Astrocyte of the spinal cord (primary cell): ENCODE data around the gene KRT25.

ENCODE experiments used
- DNase-seq: peaks from one replicate; pipeline ENCODE4 v3.0.0; 2011; ENCODE audit warnings: low read depth, low spot score
- H3K4me3 ChIP-seq: 2 replicates; pipeline ENCODE4 v1.5.1; 2011; ENCODE audit warnings: low read depth, mild to moderate bottlenecking, low read length, moderate library complexity
- in situ Hi-C: cut with HindIII; loops from 2 replicates; pipeline ENCODE4 v1.10.0; 2017; ENCODE audit warnings: low sequenced_read_pairs
- TF ChIP-seq, protein P1 (sequence below): IDR thresholded peaks from 2 replicates; pipeline ENCODE4 v1.5.1; 2012; ENCODE audit warnings: low read depth, mild to moderate bottlenecking, low read length, inconsistent platforms

KRT25 gene

DNA sequence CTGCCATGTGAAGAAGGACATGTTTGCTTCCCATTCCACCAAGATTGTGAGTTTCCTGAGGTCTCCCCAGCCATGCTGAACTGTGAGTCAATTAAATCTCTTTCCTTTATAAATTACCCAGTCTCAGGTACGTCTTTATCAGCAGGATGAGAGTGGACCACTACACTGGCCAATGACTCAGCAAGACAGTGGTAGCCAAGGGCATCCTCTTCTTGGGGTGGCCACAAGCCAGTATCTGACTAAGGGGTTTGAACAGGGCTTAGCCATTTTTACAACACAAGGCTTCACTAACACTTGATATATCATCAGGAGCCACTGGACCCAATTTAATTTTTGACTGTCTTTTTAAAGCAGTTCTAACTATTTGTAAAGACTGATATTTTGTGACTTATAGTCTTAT, 30.5 kb downstream of the KRT25 start:
- H3K4me3 ChIP-seq: no peak overlapping the region
- DNase-seq: no peak
- TF ChIP-seq, protein P1, sequence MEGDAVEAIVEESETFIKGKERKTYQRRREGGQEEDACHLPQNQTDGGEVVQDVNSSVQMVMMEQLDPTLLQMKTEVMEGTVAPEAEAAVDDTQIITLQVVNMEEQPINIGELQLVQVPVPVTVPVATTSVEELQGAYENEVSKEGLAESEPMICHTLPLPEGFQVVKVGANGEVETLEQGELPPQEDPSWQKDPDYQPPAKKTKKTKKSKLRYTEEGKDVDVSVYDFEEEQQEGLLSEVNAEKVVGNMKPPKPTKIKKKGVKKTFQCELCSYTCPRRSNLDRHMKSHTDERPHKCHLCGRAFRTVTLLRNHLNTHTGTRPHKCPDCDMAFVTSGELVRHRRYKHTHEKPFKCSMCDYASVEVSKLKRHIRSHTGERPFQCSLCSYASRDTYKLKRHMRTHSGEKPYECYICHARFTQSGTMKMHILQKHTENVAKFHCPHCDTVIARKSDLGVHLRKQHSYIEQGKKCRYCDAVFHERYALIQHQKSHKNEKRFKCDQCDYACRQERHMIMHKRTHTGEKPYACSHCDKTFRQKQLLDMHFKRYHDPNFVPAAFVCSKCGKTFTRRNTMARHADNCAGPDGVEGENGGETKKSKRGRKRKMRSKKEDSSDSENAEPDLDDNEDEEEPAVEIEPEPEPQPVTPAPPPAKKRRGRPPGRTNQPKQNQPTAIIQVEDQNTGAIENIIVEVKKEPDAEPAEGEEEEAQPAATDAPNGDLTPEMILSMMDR: no peak
- in situ Hi-C loops: no loop called here

DNA sequence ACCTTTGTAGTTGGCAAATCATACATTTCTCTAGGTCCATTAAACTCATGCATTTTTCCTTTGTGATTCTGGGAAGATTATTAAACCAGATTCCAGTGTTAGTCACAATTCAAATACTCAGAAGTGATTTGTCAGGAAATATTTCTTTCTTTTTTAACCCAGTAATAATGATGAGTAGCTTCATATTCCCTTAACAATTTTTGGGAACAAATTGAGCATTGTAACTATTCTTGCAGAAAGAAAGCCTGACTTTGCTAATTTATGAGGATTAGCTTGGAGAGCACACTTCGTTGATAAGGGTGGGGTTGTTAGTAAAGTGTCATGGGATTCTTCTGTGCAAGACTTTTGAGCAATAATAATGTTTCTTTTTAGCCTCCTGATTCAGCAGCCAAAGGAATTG, 32.9 kb downstream of the KRT25 start:
- TF ChIP-seq, protein P1: no peak
- H3K4me3 ChIP-seq: no peak overlapping the region
- in situ Hi-C loops: no loop called here
- DNase-seq: no peak

DNA sequence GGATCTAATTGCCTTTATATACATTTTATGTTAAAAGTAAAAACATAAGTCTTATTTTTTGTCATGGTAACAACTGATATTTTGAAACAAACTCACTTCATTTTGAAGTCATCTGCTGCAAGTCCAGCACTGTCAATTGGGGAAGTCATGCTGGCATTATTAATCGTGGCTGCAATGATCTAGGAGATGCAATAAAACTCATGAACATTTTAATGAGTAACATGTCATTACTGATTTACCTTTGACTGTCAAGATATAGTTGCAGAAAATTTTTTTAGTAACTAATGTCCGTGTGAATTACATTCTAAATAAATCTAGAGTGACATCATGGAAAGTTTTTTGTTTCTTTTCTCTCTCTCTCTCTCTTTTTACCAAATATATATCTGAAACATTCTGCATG, 34.2 kb downstream of the KRT25 start:
- no peak for DNase-seq
- TF ChIP-seq, protein P1: no peak
- H3K4me3 ChIP-seq: no peak overlapping the region
- in situ Hi-C loops: no loop called here

DNA sequence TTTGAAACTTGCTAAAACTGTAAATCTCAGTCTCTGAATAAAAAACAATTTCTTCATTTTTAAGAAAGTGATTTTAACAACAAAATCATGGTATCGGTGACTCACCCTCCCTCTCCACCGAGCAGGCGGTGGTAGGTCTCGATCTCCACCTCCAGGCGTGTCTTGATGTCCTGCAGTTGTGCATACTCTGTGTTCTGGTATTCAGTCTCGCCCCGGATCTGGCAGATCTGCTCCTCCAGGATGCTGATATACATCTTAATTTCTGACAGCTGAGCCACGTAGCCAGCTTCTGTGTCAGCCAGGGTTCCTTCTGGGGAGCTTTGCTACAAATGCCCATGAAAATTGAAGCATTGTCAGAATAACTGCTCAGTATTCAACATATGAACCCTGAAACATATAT, 36.2 kb downstream of the KRT25 start:
- DNase-seq: no peak
- in situ Hi-C loops: no loop called here
- no peak overlapping the region for H3K4me3 ChIP-seq
- TF ChIP-seq, protein P1: no peak

DNA sequence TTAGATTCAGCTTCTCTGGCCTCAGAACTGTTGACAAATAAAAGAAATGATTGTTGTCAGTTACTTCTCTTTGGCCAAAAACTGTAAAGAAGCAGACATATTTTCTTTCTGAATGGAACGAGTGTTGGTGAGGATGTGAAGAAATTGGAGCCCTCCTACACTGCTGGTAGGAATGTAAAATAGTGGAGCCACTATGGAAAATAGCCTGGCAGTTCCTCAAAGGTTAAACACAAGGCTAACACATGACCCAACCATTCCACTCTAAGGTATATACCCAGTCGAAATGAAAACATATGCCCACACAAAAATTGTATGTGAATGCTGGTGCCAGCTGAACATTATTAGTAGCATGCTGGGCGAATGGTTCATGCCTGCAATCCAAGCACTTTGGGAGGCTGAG, 37.4 kb downstream of the KRT25 start:
- TF ChIP-seq, protein P1: no peak
- in situ Hi-C loops: no loop called here
- no peak for DNase-seq
- no peak overlapping the region for H3K4me3 ChIP-seq

DNA sequence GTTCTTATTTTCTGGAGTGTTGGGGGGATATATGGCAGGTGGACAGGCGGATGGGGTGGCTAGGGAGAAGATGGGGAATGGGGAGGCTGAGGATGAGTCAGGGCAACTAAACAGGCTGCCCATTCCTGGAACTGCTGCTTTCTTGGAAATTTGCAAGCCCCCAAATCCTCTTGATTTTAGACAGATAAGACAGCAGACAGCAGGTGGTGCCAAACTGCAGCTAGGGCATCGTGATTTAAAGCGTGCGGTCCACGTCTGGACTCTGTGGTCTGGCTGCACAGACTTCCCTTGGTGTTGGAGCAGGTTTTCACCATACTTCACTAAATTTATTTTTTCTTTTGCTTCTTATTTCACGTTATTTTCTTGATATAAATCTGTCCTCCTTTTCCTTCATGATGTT, 40.7 kb downstream of the KRT25 start:
- H3K4me3 ChIP-seq: no peak overlapping the region
- in situ Hi-C loops: no loop called here
- no peak for DNase-seq
- TF ChIP-seq, protein P1: no peak

DNA sequence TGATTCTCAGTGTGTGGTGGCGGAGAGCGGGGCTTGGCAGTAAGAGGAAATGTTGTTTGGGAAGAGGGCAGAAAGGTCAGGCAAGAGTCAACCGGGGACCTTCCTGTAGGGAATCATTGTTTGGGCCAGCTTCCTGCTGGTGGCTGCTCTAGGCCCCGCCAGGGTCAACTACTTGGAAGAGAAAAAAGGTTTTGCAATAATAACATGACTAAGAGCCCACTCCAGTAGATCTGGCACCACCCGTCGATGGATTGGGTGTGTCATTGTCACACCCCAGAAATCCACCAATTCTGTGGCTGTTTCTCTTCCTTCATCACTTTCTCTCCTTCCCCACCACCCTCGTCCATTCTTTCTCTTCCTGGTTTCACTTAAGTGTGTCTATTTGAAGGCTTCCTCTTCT, 47.4 kb downstream of the KRT25 start:
- in situ Hi-C loops: no loop called here
- TF ChIP-seq, protein P1: no peak
- H3K4me3 ChIP-seq: no peak overlapping the region
- peak; percentile 10 for DNase-seq
